Ovary (tissue), 9 donors: Measurements from ENCODE around the gene RNASE13. TPM values are rescaled to one million over a fixed set of nuclear protein-coding genes. Genes with fewer than 3 reads are reported as not detected.

ENCODE experiments used
- DNase-seq, 5 donors: peaks; one replicate each; pipeline ENCODE4 v3.0.0-alpha.2; 2019 to 2020
- H3K27ac ChIP-seq, 2 donors: fragments of 200-600 bp; one replicate each; pipeline versions ENCODE4 v1.5.1 to v1.8.0; 2019 to 2022
- H3K27me3 ChIP-seq: fragments of 200-600 bp; one replicate; pipeline ENCODE4 v1.8.0; 2022
- H3K36me3 ChIP-seq: fragments of 200-600 bp; sonication (generic); one replicate; pipeline ENCODE4 v1.5.1; 2019
- H3K4me1 ChIP-seq: one replicate; pipeline ENCODE4 v1.8.1; 2013; ENCODE audit warnings: mild to moderate bottlenecking, moderate library complexity; ENCODE audit not compliant: insufficient read depth
- H3K4me3 ChIP-seq: fragments of 200-600 bp; sonication (generic); one replicate; pipeline ENCODE4 v1.5.1; 2017
- H3K9me3 ChIP-seq, 2 donors: fragments of 200-600 bp in 1 of 2; sonication (generic) in 1 of 2; one replicate each; pipeline versions ENCODE4 v1.5.1 to v1.8.1; 2013 to 2019; ENCODE audit warnings: mild to moderate bottlenecking in 1 of 2, moderate library complexity in 1 of 2
- EP300 ChIP-seq: sonication (generic); formaldehyde crosslinking; IDR thresholded peaks from one replicate; pipeline ENCODE4 v1.6.1; 2017; ENCODE audit warnings: antibody characterized with exemption
- POLR2A ChIP-seq: fragments of 450-650 bp; IDR thresholded peaks from one replicate; pipeline ENCODE4 v1.6.1; 2017; ENCODE audit warnings: antibody characterized with exemption, mild to moderate bottlenecking, moderate library complexity
- WGBS, 3 donors: extraction: QIAGEN DNeasy Blood & Tissue Kit in 1 of 3; methylation state at CpG; one replicate each; pipeline versions ENCODE4 v1.1.5 to v1.1.7; 2013 to 2017; 5-methylcytosine and 5-hydroxymethylcytosine counted together
- intact Hi-C, 4 donors: fragments of 100-400 bp; cut with DNase I; formaldehyde crosslinking; loops; one replicate each; pipeline versions ENCODE4 v1.11.0 to v1.15.1; 2022 to 2023
- polyA plus RNA-seq, 2 donors: library from polyadenylated mRNA; stranded (reverse); fragments of 200-250 nt in 1 of 2; fragments of 350-450 nt in 1 of 2; fragmentation: Illumina TruSeq in 1 of 2; extraction: RNeasy Lipid Tissue Mini Kit (QIAGEN cat#74804) in 1 of 2; gene quantifications; one replicate each; pipeline ENCODE4 v1.2.3, GENCODE V29; 2013 to 2014
- total RNA-seq, 7 donors: library from RNA; depleted of rRNA in 2 of 7; stranded (reverse); fragments of >200 nt in 2 of 7; fragmentation: NEBNext Ultra II Directional in 3 of 7; extraction: Animal tissue kit (Norgen Biotek cat#: 25700) in 3 of 7; gene quantifications; one replicate each; pipeline versions ENCODE4 v1.1.0 to v1.2.4, GENCODE V29; 2016 to 2023
- TF ChIP-seq, protein P1 (sequence below), 3 donors: fragments of 450-650 bp in 2 of 3; fragments of 200-600 bp in 1 of 3; IDR thresholded peaks; one replicate each; pipeline versions ENCODE4 v1.5.1 to v1.8.0; 2016 to 2022; ENCODE audit warnings: antibody characterized with exemption in 3 of 3, mild to moderate bottlenecking in 1 of 3
- donor health status: DM: no; HTN: no; CAD: no; lungs with moderate emphysema.
- donor health status: DM: no; HTN: no; CAD: no.
- donor health status: Bipolar disorder and iron deficiency.
- donor health status: DM: yes; HTN: yes; CAD: no.
- donor health status: DM: no; HTN: no; CAD: no.
- donor health status: DM: yes; HTN: yes; CAD: no.

RNASE13 gene
- total and polyA plus RNA-seq, 9 donors: not detected

DNA sequence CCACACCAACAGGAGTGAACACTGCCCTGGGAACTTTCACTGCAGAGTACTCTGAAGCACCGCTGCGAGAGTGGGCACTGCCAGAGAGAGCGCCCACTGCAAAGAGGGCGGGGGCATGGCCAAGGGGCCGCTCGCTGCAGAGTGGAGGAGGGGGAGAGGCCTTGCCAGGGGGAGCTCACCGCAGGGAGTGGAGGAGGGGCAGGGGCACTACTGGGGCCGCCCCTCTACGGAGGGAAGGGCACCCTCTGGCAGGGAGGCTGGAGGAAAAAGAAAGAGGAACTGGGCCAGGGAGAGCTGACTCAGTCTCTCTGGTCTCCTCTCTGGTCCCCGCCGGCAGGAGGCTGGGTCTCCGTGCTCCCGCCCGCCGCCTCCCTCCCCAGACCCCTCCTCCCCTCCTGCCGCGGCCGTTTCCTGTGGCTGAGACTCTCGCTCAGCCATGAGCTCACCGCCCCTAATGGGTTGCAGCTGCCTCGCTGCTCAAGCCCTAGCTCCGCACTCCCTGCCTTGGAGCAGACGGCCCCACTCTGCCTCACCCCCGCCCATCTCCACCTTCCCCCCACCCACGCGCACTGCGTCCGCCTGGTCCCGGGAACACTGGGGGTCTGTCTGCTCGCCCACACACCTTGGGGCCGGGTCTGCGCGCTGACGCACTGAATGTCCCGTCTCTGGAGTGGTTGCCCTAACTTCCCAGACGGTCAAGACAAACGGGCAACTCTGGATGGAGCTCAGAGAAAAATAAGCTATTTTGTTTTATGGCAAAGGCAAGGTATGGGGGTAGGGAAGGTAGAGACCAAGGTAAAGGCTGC, 36.8 kb upstream of the RNASE13 start:
- Histone ChIP-seq H3K27ac (peak overlapping the region; percentile 94 to 95), H3K9me3 (no peaks in the 10 kb centered on the region), H3K36me3 (no peaks in the 10 kb centered on the region), H3K27me3 (no peaks in the 10 kb centered on the region), H3K4me3 (peak overlapping the region; percentile 91), H3K4me1 (peaks cover 1% of the 10 kb centered on the region)
- 0 to 1% (median 0%) methylated on average over 30 to 37 of the region's 37 CpGs for WGBS, 3 donors
- peak; percentile 85 to 87 (median 86) for DNase-seq
- intact Hi-C loops: loop anchor here in 1 of 4 donors (2.0 kb wide), 1 partner anchor 21 kb away; no protein-coding TSS in a partner anchor
- TF ChIP-seq, protein P1, sequence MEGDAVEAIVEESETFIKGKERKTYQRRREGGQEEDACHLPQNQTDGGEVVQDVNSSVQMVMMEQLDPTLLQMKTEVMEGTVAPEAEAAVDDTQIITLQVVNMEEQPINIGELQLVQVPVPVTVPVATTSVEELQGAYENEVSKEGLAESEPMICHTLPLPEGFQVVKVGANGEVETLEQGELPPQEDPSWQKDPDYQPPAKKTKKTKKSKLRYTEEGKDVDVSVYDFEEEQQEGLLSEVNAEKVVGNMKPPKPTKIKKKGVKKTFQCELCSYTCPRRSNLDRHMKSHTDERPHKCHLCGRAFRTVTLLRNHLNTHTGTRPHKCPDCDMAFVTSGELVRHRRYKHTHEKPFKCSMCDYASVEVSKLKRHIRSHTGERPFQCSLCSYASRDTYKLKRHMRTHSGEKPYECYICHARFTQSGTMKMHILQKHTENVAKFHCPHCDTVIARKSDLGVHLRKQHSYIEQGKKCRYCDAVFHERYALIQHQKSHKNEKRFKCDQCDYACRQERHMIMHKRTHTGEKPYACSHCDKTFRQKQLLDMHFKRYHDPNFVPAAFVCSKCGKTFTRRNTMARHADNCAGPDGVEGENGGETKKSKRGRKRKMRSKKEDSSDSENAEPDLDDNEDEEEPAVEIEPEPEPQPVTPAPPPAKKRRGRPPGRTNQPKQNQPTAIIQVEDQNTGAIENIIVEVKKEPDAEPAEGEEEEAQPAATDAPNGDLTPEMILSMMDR (IDR thresholded peaks at IDR 0.05): no peak
- no peak for TF ChIP-seq POLR2A
- TF ChIP-seq EP300: no peak

DNA sequence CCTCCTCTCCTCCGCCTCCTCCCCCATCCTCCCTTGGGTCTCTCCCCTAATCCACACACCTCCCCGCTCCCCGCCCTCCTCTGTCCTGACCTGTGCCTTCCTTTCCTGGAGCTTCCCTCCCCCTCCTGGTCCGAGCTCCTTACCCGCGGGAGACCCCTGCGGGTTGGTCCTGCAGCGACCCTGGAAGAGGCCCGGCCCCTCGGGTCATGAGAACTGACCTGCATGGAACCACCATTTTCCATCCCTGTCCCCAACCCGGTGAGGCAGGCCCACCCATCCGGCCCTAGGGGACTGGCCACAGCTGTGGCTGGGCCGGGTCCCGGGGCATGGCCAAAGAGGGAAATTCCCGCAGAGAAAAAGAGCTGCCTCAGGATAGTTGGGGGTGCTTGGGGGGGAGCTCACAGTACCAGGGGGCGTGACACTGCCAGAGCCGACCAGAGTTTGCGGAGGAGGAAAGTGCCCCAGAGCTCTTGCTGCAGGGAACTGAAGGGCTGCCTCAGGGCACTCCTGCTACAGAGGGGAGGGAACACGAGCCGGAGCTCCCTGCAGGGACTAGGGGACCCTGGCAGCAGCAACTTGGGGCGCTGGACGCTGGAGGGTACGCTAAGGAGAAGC, 36.1 kb upstream of the RNASE13 start:
- Histone ChIP-seq H3K27me3 (no peaks in the 10 kb centered on the region), H3K27ac (peak overlapping the region; percentile 94 to 95), H3K36me3 (no peaks in the 10 kb centered on the region), H3K9me3 (no peaks in the 10 kb centered on the region), H3K4me3 (peak overlapping the region; percentile 91), H3K4me1 (peaks cover 1% of the 10 kb centered on the region)
- no peak for TF ChIP-seq EP300
- TF ChIP-seq, protein P1 (IDR thresholded peaks at IDR 0.05): no peak
- no peak for TF ChIP-seq POLR2A
- peak; percentile 61 to 74 (median 65) for DNase-seq
- intact Hi-C loops: loop anchor here in 1 of 4 donors (2.0 kb wide), 1 partner anchor 22 kb away; no protein-coding TSS in a partner anchor
- 0 to 1% (median 0%) methylated on average over 23 of the region's 23 CpGs for WGBS, 3 donors

DNA sequence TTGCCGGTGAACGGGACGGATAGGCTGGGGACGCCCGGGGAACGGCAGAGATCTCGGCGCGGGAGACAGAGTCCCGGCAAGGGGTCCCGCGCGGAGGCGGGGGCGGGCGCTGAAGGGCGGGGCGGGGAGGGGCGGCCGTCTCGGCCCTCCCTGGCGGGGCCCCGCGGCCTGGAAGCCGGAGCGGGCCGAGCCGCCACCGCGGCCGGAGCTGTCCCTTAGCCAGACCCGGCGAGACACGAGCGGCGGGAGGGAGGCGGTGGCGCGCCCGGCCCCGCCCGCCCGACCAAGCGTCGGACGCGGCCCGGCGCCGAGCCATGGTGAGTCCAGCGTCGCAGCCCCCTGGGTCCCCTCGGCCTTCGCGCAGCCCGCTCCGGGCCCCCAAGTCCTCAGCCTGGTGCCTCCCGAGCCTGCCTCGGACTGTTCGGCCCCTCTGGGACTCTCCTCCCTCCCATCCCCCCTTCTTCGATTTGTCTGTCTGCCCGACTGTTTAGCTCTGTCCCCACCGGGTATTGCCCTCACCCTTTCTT, 35.5 kb upstream of the RNASE13 start, which contains the start of gene ARHGEF40:
Gene ARHGEF40, plus strand, starts transcription at position 222 of the 527 bp plus-strand sequence. Its CDS starts 93 bp downstream, at position 315.
- Histone ChIP-seq H3K27me3 (no peaks in the 10 kb centered on the region), H3K36me3 (no peaks in the 10 kb centered on the region), H3K4me1 (peaks cover 1% of the 10 kb centered on the region), H3K9me3 (no peaks in the 10 kb centered on the region), H3K27ac (peak within 1 kb of the TSS; percentile 94 to 95), H3K4me3 (peak within 1 kb of the TSS; percentile 91)
- DNase-seq: peak in 3 of 5 donors; percentile 76 to 80 (median 78)
- peak; percentile 27 for TF ChIP-seq POLR2A
- TF ChIP-seq, protein P1 (IDR thresholded peaks at IDR 0.05): no peak
- WGBS, 3 donors: 0 to 1% (median 0%) methylated on average over 23 to 63 of the region's 63 CpGs
- intact Hi-C loops: loop anchor here in 1 of 4 donors (2.0 kb wide), 1 partner anchor 23 kb away; no protein-coding TSS in a partner anchor

DNA sequence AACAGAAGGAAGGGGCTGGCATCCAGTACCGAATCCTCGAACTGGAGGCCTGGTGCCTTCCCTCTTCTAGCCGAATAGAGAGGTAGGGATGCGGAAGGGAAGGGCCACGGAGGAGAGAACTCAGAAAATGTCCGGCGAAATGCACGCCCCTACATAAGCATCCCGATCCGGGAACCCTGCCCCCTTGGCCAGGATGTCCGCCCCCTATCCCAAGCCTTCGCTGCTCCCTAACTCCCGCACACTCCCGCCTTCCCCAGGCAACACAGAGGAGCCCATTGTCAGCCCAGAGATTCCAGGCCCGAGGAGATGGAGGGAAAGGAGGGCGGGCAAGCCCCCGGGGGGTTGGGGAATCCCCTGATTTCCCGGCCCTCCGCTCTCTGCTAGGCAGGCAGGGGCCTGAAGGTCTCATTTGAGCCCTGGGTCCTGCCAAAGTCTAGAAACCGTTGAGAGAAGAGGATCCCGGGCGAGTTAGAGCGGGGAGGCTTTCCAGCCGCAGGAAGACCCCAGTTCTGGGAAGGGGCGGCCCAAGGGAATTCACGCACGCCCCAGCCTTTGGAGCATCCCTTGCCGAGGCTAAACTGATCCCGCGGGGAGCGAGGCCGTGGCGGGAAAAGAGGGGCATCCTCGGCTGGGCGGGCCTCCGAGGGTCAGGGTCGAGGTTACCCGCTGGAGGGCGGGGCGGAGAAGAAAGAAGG, 34.9 kb upstream of the RNASE13 start:
- 0 to 1% (median 1%) methylated on average over 25 to 40 of the region's 40 CpGs for WGBS, 3 donors
- intact Hi-C loops: loop anchor here (2.0 to 5.0 kb wide), 4 partner anchors 21 to 35 kb away; partner anchors contain the start of gene TMEM253 (in 2 of the 4)
- no peaks in the 10 kb centered on the region for H3K36me3 ChIP-seq
- H3K4me3 ChIP-seq: peak overlapping the region; percentile 91
- no peaks in the 10 kb centered on the region for H3K9me3 ChIP-seq
- H3K4me1 ChIP-seq: peaks cover 1% of the 10 kb centered on the region
- H3K27ac ChIP-seq: peak overlapping the region; percentile 94 to 95
- H3K27me3 ChIP-seq: no peaks in the 10 kb centered on the region
- peak; percentile 56 to 80 (median 69) for DNase-seq
- TF ChIP-seq POLR2A (no peak), EP300 (no peak)
- TF ChIP-seq, protein P1 (IDR thresholded peaks at IDR 0.05): no peak
